ENCODE measurements around the gene COL13A1.

COL13A1 gene

DNA sequence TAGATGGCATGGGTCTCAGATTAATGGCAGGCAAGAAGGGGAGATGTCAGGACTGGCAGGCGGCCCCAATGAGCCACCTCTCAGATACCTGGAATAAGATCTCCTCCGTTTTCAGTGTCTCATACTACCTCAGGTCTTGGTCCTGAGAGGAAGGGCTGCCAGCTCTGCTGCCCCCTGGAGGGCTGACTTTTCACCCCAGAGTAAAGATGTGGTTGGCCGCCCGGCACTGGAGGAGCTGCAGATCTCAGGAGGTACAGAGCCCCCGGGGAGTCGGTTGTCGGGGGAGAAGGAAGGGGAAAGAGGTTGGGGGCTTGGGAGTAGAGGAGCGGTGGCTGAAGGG is 642 bp upstream of the COL13A1 start:
- DNase-seq (ENCODE audit: low spot score in 2 of 2) (no peak), ATAC-seq (ENCODE audit: low read depth) (no peak)
- no peaks in the 10 kb centered on the region for H3K36me3 Mint-ChIP-seq
- H3K4me1 Mint-ChIP-seq: peaks cover 4% of the 10 kb centered on the region
- peaks cover 29% of the 10 kb centered on the region for H3K27me3 Mint-ChIP-seq
- no peak overlapping the region for H3K27ac Mint-ChIP-seq
- no peaks in the 10 kb centered on the region for H3K9me3 Mint-ChIP-seq
- peak overlapping the region; percentile 1 for H3K4me3 Mint-ChIP-seq

DNA sequence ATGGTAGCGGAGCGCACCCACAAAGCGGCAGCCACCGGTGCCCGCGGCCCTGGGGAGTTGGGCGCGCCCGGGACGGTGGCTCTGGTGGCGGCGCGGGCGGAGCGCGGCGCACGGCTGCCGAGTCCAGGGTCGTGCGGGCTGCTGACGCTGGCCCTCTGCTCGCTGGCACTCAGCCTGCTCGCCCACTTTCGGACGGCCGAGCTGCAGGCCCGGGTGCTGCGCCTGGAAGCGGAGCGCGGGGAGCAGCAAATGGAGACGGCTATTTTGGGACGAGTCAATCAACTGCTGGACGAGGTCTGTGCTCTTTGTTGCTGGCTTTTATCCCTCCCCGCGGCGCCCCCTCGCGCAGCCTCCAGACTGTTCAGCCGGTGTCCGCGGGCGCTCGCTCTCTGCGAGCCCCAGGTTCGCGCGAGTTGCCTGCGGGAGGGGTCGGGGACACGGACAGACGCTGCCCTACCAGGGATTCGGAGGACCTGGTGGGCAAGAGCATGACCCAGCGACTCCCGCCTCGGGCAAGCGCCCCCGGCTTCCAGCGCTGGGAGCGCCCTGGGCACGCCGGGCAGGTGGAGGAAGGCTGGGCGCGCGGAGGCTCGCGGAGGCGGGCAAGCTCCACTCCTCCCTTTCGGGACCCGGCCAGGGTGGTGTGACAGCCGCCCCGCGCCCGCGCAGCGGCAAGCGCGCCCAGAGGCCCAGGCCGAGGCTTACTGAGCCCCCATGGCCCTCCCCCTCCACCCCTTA is 887 bp downstream of the COL13A1 start:
- no peak overlapping the region for H3K4me3 Mint-ChIP-seq
- H3K4me1 Mint-ChIP-seq: peaks cover 4% of the 10 kb centered on the region
- no peaks in the 10 kb centered on the region for H3K9me3 Mint-ChIP-seq
- DNase-seq (ENCODE audit: low spot score in 2 of 2): no peak
- H3K27me3 Mint-ChIP-seq: peaks cover 22% of the 10 kb centered on the region
- no peaks in the 10 kb centered on the region for H3K36me3 Mint-ChIP-seq
- H3K27ac Mint-ChIP-seq: no peak overlapping the region
- no peak for ATAC-seq (ENCODE audit: low read depth)

DNA sequence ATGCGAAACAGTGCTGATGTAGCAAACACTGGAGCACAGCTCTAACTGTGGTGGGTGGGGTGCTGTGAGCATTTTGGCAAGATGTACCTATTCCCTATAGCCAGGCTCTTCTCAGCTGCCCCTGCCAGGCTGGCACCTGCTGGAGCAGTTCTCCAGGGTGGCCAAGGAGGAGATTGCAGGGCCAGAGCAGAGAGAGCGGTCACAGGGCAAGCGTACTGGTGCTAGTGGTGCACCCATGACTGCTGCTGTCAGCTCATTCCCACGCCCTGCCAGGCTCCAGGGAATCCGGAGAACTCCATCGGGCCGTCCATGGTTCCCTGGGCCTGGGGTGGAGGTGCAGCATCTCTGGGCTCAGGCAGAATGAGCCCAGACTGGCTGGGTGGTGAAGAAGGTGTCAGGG is 2.1 kb downstream of the COL13A1 start:
- H3K27ac Mint-ChIP-seq: no peak overlapping the region

DNA sequence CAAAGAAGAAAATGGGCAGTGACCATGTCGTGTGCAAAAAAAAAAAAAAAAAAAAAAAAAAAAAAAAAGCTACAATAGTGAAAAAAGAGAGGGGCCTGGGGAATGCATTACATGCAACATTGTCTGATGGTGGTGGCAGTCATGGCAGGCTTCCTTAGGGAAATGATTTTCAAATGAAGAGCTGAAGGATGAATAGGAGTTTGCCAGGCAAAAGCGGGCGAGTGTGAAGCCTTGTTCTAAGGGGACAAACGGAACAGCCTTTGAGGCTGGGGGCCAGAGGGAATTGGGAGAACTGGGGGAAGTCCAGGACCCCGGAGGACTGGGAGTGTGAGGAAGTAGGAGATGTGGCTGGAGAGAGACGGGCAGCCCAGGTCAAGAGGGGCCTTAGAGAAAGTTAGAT is 3.1 kb downstream of the COL13A1 start:
- Mint-ChIP-seq H3K36me3 (no peaks in the 10 kb centered on the region), H3K27ac (no peak overlapping the region), H3K9me3 (no peaks in the 10 kb centered on the region), H3K27me3 (peaks cover 20% of the 10 kb centered on the region), H3K4me3 (no peak overlapping the region), H3K4me1 (peaks cover 4% of the 10 kb centered on the region)
- ATAC-seq (ENCODE audit: low read depth) (no peak), DNase-seq (ENCODE audit: low spot score in 2 of 2) (no peak)

More for the DNA sequence above, 2.1 kb downstream of the COL13A1 start:
- Mint-ChIP-seq H3K4me3 (no peak overlapping the region), H3K4me1 (peaks cover 4% of the 10 kb centered on the region), H3K27me3 (peaks cover 21% of the 10 kb centered on the region), H3K9me3 (no peaks in the 10 kb centered on the region), H3K36me3 (no peaks in the 10 kb centered on the region)
- DNase-seq (ENCODE audit: low spot score in 2 of 2) (no peak), ATAC-seq (ENCODE audit: low read depth) (no peak)

DNA sequence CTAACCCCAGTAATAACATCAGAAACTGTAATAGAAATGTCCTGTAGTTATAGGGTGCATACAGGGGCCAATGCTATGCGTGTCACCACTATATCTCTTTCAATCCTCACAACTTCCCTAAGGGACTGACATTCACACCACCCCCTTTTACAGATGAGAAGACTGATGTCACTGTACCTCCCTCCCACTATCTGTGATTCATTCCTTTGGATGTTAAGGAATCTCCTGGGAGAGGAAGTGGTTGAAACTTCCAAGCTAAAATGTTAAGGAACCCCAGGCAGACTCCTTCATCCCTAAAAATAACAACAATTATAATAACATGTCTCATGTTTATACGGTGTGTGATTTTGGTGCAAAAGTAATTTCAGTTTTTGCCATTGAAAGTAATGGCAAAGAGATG is 5.4 kb downstream of the COL13A1 start:
- no peaks in the 10 kb centered on the region for H3K36me3 Mint-ChIP-seq
- ATAC-seq (ENCODE audit: low read depth) (no peak), DNase-seq (ENCODE audit: low spot score in 2 of 2) (no peak)
- H3K4me1 Mint-ChIP-seq: no peaks in the 10 kb centered on the region
- no peak overlapping the region for H3K4me3 Mint-ChIP-seq
- no peak overlapping the region for H3K27ac Mint-ChIP-seq
- no peaks in the 10 kb centered on the region for H3K9me3 Mint-ChIP-seq
- H3K27me3 Mint-ChIP-seq: peaks cover 12% of the 10 kb centered on the region

DNA sequence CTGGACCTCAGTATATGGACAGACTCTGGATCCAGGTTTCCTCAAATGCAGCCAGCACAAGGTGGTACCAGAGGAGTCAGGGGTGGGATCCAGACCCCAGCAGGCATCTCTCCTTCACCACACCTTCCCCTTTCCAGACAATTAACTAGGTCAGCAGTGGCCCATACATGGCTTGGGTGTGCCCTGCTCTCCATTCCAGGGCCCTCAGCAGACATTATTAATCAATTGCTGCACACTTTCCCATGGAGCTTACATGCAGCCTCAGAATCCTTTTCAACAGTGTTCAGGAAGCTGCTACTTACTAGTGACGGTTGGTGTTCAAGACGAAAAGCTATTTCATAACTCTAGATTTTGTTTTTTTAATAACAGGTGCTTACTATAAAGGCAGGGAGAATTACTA is 6.0 kb downstream of the COL13A1 start:
- ATAC-seq (ENCODE audit: low read depth) (no peak), DNase-seq (ENCODE audit: low spot score in 2 of 2) (no peak)
- H3K27ac Mint-ChIP-seq: no peak overlapping the region
- H3K4me1 Mint-ChIP-seq: no peaks in the 10 kb centered on the region
- no peaks in the 10 kb centered on the region for H3K9me3 Mint-ChIP-seq
- H3K4me3 Mint-ChIP-seq: no peak overlapping the region
- peaks cover 12% of the 10 kb centered on the region for H3K27me3 Mint-ChIP-seq
- no peaks in the 10 kb centered on the region for H3K36me3 Mint-ChIP-seq

DNA sequence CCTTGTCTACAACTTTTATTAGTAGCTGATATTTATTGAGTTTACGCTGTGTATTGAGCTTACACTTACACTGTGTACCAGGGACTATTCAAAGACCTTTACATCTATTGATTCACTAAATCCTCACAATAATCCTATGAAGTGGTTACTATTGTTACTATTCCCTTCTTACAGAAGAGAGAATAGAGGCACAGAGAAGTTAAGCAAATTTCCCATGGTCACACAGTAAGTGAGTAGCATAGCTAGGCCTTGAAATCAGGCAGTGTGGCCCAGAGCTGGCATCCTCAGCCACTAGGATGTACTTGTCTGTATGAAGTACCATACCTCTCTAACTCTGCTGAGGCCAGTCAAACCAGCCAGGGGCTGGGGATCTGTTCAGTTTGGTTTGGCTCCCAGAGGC is 7.6 kb downstream of the COL13A1 start:
- Mint-ChIP-seq H3K27me3 (peaks cover 7% of the 10 kb centered on the region), H3K9me3 (no peaks in the 10 kb centered on the region), H3K4me3 (no peak overlapping the region), H3K4me1 (no peaks in the 10 kb centered on the region), H3K36me3 (no peaks in the 10 kb centered on the region), H3K27ac (no peak overlapping the region)
- DNase-seq (ENCODE audit: low spot score in 2 of 2) (no peak), ATAC-seq (ENCODE audit: low read depth) (no peak)

DNA sequence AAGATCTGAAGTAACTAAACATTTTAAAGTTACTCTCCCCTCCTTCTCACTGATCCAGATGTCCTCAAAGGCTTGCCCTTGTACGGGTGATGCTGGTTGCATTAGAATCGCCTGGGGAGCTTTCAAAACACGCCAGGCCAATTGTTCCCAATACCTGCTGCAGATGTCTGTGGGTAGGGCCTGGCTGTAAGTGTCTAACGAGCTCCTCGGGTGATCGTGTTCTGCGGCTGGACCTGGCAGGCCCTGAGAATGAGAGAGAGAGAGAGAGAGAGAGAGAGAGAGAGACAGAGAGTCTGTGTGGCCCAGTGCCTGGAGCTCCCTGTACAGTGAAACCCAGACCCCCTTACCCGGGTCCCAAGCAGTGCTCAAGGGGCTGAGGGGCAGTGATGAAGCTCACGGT is 8.4 kb downstream of the COL13A1 start:
- no peak overlapping the region for H3K27ac Mint-ChIP-seq
- no peaks in the 10 kb centered on the region for H3K9me3 Mint-ChIP-seq
- ATAC-seq (ENCODE audit: low read depth): no peak

DNA sequence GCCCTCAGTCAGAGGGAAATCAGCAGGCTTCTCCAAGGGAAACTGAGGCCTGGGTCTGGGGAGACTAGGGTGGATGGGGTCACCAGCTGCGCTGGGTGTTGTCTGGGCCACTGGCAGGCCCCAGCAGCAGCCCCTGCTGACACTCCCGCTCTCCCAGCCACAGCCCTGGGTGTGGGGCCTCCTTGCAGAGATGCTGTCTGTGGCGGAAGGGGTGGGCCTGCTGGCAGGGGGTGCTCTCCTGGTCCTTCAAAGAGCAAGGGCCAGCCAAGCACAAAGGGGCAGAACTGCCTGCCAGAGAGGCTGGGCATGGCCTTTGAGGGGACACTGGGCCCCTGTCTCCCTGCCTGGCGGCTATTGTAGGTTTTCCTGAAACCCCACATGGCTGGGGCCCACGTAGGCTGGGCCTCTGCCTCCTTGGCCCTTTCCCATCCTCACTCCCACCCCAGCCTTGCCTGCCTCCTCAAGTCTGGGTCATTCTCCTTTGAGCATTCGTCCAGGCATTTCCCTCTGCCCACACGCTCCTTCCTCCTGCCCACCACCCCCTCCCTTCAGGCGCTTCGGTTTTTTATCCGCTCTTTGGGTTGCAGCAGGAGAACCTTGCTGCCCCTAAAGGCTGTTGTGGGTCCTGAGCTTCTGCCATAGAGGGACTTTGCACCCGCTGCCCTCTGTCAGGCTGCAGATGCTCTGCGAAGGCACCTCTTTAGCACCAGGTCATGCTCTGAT is 9.1 kb downstream of the COL13A1 start:
- Mint-ChIP-seq H3K27ac (no peak overlapping the region), H3K4me1 (no peaks in the 10 kb centered on the region), H3K4me3 (no peak overlapping the region), H3K36me3 (no peaks in the 10 kb centered on the region), H3K9me3 (no peaks in the 10 kb centered on the region), H3K27me3 (peaks cover 7% of the 10 kb centered on the region)
- DNase-seq (ENCODE audit: low spot score in 2 of 2): no peak
- ATAC-seq (ENCODE audit: low read depth): no peak

More for the DNA sequence above, 8.4 kb downstream of the COL13A1 start:
- DNase-seq (ENCODE audit: low spot score in 2 of 2): no peak
- Mint-ChIP-seq H3K4me3 (no peak overlapping the region), H3K27me3 (peaks cover 7% of the 10 kb centered on the region), H3K4me1 (no peaks in the 10 kb centered on the region), H3K36me3 (no peaks in the 10 kb centered on the region)

DNA sequence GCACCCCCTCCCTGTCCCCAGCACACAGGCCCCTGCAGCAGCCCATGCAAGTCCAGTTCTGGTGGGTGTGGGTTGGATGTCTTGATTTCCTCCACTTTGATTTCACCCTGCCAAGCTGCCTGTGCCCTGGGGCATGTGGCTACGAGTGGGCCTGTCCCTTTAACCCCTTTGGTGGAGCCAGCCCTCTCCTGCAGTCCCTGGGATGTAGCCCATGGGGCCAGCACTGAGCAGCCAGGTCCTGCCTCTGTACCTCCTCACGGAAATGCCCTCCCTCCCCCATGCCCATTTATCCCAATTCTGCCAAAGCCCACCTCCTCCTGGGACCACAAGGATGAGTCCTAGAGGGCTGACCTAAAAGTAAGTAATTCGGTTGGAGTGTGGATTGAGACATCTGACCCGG is 11.9 kb downstream of the COL13A1 start:
- no peak overlapping the region for H3K4me3 Mint-ChIP-seq
- peaks cover 14% of the 10 kb centered on the region for H3K27me3 Mint-ChIP-seq
- no peak for ATAC-seq (ENCODE audit: low read depth)

DNA sequence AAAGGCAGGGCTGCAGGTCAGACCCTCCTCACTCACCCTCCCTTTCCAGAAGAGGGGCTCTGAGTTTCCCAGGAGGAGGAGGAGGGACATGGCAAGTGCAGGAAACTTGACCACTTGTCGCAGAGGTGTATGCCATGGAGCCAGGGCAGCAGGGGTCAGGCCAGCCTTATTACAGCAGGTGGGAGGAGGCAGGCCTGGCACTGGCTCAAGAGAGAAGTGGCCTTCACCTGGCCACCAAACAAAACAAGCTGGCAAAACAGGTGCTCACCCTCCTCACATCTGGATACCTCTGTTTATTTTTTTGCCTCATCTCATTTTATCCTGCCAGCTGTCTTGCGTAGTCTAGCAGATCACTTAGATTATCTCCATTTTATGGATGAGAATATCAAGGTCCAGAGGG is 12.5 kb downstream of the COL13A1 start:
- Mint-ChIP-seq H3K4me1 (peaks cover 3% of the 10 kb centered on the region), H3K9me3 (no peaks in the 10 kb centered on the region), H3K36me3 (no peaks in the 10 kb centered on the region), H3K4me3 (no peak overlapping the region), H3K27me3 (peaks cover 14% of the 10 kb centered on the region), H3K27ac (no peak overlapping the region)
- ATAC-seq (ENCODE audit: low read depth): no peak
- no peak for DNase-seq (ENCODE audit: low spot score in 2 of 2)

More for the DNA sequence above, 11.9 kb downstream of the COL13A1 start:
- Mint-ChIP-seq H3K4me1 (peaks cover 3% of the 10 kb centered on the region), H3K27ac (no peak overlapping the region), H3K36me3 (no peaks in the 10 kb centered on the region), H3K9me3 (no peaks in the 10 kb centered on the region)
- no peak for DNase-seq (ENCODE audit: low spot score in 2 of 2)

DNA sequence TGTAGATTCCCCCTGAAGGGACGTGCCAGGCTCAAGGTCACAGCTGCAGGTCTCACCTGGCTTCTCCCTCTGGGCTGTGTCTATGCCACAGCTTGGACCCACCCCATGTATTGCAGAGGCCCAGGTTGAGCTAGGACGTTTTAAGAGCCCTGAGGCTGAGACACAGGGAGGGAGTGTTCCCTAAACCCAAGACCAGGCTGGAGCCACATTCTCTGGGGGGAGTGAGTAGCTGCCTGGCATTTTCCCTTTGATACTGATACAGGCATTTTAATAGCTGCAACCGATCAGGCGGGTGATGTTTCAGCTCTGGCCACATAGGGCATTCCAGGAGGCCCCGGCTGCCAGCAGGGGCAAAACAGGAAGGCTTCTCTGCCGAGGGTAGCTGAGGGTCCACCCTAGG is 13.4 kb downstream of the COL13A1 start:
- Mint-ChIP-seq H3K9me3 (peaks cover 4% of the 10 kb centered on the region), H3K4me3 (no peak overlapping the region), H3K27ac (no peak overlapping the region), H3K4me1 (peaks cover 3% of the 10 kb centered on the region), H3K36me3 (no peaks in the 10 kb centered on the region), H3K27me3 (peaks cover 14% of the 10 kb centered on the region)
- ATAC-seq (ENCODE audit: low read depth) (no peak), DNase-seq (ENCODE audit: low spot score in 2 of 2) (no peak)

DNA sequence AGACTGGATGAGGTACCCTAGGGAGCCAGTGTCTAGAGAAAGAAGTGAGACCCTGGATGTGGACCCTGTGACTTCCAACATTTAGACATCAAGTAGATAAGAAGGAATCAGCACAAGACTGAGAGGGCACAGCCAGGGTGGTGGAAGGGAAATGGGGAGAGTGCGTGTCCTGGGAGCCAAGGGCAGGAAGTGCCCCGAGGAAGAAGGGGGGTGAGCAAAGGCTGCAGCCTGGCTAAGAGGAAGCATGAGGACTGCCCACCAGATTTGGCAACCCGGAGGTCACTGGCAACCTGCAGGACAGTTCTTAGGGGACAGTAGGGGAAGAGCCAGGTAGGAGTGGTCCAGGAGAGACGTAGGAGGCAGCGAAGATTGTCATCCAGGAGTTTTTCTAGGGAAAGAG is 14.8 kb downstream of the COL13A1 start:
- H3K36me3 Mint-ChIP-seq: no peaks in the 10 kb centered on the region
- no peak overlapping the region for H3K4me3 Mint-ChIP-seq
- H3K9me3 Mint-ChIP-seq: peaks cover 6% of the 10 kb centered on the region
- ATAC-seq (ENCODE audit: low read depth) (no peak), DNase-seq (ENCODE audit: low spot score in 2 of 2) (no peak)
- H3K27ac Mint-ChIP-seq: no peak overlapping the region
- H3K27me3 Mint-ChIP-seq: peaks cover 17% of the 10 kb centered on the region
- H3K4me1 Mint-ChIP-seq: peaks cover 3% of the 10 kb centered on the region

DNA sequence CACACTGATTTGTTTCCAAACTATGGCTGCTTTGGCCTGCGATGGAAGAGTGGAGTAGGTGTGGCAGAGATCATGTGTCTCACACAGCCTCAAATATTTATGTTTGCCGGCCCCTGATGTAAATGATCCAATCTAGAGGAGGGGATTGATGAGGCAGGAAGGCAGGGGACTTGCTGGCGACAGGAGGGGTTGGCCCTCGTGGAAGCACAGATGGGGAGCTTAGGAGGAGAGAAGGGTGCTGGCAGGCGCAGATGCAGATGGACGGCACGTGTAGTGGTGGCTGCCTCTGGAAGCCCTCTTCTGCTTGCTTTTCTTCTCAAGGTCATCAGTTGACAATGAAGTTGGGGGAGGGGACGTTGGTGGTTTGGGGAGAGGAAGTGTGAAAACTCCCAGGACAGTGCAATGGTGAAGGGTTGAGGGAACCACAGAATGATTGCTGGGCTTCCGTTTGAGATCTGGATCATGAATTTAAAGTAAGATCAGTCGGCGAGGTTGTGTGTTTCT is 15.4 kb downstream of the COL13A1 start:
- H3K9me3 Mint-ChIP-seq: peaks cover 6% of the 10 kb centered on the region
- ATAC-seq (ENCODE audit: low read depth) (no peak), DNase-seq (ENCODE audit: low spot score in 2 of 2) (no peak)
- H3K27ac Mint-ChIP-seq: no peak overlapping the region
- H3K4me1 Mint-ChIP-seq: peaks cover 3% of the 10 kb centered on the region
- no peak overlapping the region for H3K4me3 Mint-ChIP-seq
- no peaks in the 10 kb centered on the region for H3K36me3 Mint-ChIP-seq
- peaks cover 15% of the 10 kb centered on the region for H3K27me3 Mint-ChIP-seq
